ENCODE data around the gene TAF1A.
A peak's percentile ranks its signal among the peaks of the same experiment; 100 is the strongest.

The TAF1A gene

DNA sequence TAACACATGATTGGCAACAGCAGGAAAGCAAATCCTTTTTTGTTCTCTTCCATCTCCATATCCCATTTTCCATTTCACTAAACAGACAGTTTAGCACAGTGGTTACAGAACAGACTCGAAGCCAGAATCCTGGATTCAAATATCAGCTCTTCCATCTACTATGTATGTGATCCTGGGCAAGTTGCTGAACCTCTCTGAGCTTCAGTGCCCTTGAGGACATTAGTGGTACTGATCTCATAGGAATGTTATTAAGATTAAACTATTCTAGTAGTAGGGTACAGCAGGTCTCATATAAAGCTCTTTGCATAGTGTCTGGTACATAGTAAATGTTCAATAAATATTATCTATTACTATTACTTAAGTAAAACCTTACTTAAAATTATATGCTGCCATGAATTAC, 28.1 kb downstream of the TAF1A start:
- in situ Hi-C loops (cut with HindIII; ENCODE audit: low pct_ligation_motif_present, low sequenced_read_pairs): no loop called here

GRCh38 chr1:222557574-222557973, 32.2 kb downstream of the TAF1A start:
- in situ Hi-C loops (cut with HindIII; ENCODE audit: low pct_ligation_motif_present, low sequenced_read_pairs): no loop called here
- no peak for TF ChIP-seq CTCF (IDR thresholded peaks at IDR 0.05; ENCODE audit: low read depth, low read length, missing control alignments)
- Histone ChIP-seq H3K27ac (no peak overlapping the region), H3K4me3 (ENCODE audit: low read depth, low read length) (no peak overlapping the region), H3K27me3 (replicated peaks) (no peaks in the 10 kb centered on the region), H3K36me3 (replicated peaks) (peaks cover 12% of the 10 kb centered on the region)
- DNase-seq: no peak

More for the DNA sequence above, 28.1 kb downstream of the TAF1A start:
- TF ChIP-seq CTCF (IDR thresholded peaks at IDR 0.05; ENCODE audit: low read depth, low read length, missing control alignments): no peak
- no peak for DNase-seq
- Histone ChIP-seq H3K36me3 (replicated peaks) (peaks cover 16% of the 10 kb centered on the region), H3K27me3 (replicated peaks) (no peaks in the 10 kb centered on the region), H3K4me3 (ENCODE audit: low read depth, low read length) (no peak overlapping the region), H3K27ac (no peak overlapping the region)

DNA sequence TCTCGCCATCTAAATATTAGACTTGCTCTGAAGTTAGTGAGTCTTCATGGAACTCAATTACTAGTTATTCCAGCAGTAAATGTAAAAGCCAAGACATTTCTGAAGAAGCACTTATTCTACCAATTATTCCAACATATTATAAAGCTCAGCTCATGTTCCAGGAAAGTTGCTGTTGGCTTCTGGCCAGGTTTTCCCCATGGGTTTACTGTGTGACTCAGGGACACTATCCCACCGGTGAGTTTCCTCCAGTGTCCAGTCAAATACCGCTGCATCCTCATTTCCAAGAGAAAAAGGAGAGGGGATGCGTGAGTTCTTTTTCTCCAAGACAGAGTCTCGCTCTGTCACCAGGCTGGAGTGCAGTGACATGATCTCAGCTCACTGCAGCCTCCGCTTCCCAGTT, 32.6 kb downstream of the TAF1A start:
- TF ChIP-seq CTCF (IDR thresholded peaks at IDR 0.05; ENCODE audit: low read depth, low read length, missing control alignments): no peak
- peak; percentile 33 for DNase-seq
- Histone ChIP-seq H3K36me3 (replicated peaks) (peaks cover 12% of the 10 kb centered on the region), H3K27me3 (replicated peaks) (no peaks in the 10 kb centered on the region), H3K4me3 (ENCODE audit: low read depth, low read length) (no peak overlapping the region), H3K27ac (no peak overlapping the region)
- in situ Hi-C loops (cut with HindIII; ENCODE audit: low pct_ligation_motif_present, low sequenced_read_pairs): no loop called here

- H3K27ac ChIP-seq: no peak overlapping the region
- in situ Hi-C loops (cut with HindIII; ENCODE audit: low pct_ligation_motif_present, low sequenced_read_pairs): no loop called here
- no peak for TF ChIP-seq CTCF (IDR thresholded peaks at IDR 0.05; ENCODE audit: low read depth, low read length, missing control alignments)
- H3K36me3 ChIP-seq (replicated peaks): peaks cover 12% of the 10 kb centered on the region
- no peak overlapping the region for H3K4me3 ChIP-seq (ENCODE audit: low read depth, low read length)
- DNase-seq: no peak
- no peaks in the 10 kb centered on the region for H3K27me3 ChIP-seq (replicated peaks)
Observed at GRCh38 chr1:222555992-222556615, 33.6 kb downstream of the TAF1A start.

GRCh38 chr1:222554177-222554576, 35.6 kb downstream of the TAF1A start:
- H3K27ac ChIP-seq: no peak overlapping the region
- TF ChIP-seq CTCF (IDR thresholded peaks at IDR 0.05; ENCODE audit: low read depth, low read length, missing control alignments): no peak
- no peaks in the 10 kb centered on the region for H3K27me3 ChIP-seq (replicated peaks)
- no peak overlapping the region for H3K4me3 ChIP-seq (ENCODE audit: low read depth, low read length)
- peaks cover 6% of the 10 kb centered on the region for H3K36me3 ChIP-seq (replicated peaks)
- in situ Hi-C loops (cut with HindIII; ENCODE audit: low pct_ligation_motif_present, low sequenced_read_pairs): no loop called here
- DNase-seq: no peak

DNA sequence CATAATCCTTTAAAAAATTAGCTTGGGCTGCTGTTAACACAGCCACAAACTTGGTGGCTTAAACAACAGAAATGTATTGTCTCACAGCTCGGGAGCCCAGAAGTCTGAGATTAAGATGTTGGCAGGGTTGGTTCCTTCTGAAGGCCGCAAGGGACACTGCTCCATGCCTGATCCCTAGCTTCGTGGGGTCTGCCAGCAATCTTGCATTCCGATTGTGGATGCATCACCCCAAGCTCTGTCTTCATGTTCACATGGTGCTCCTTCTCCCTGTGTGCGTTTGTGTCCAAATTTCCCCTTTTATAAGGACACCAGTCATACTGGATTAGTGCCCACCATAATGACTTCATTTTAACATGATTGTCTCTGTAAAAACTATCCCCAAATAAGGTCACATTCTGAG, 36.9 kb downstream of the TAF1A start:
- DNase-seq: no peak
- Histone ChIP-seq H3K27me3 (replicated peaks) (no peaks in the 10 kb centered on the region), H3K4me3 (ENCODE audit: low read depth, low read length) (no peak overlapping the region), H3K36me3 (replicated peaks) (peaks cover 6% of the 10 kb centered on the region), H3K27ac (no peak overlapping the region)
- in situ Hi-C loops (cut with HindIII; ENCODE audit: low pct_ligation_motif_present, low sequenced_read_pairs): no loop called here
- no peak for TF ChIP-seq CTCF (IDR thresholded peaks at IDR 0.05; ENCODE audit: low read depth, low read length, missing control alignments)

Data from brain microvascular endothelial cell (primary cell).